Stimulated activated effector memory CD8-positive, alpha-beta T cell treated with anti-CD3 and anti-CD28 coated beads, Interleukin-12 subunit alpha, Interleukin-12 subunit beta, amount 100 ng/mL, for 72 hours (primary cell): ENCODE measurements around the gene LAMTOR2.

ENCODE experiments used
- ATAC-seq: fragments of 150-1000 bp; cut with Tn5 transposase; 2 replicates; pipeline ENCODE4 v1.10.0; 2021
- DNase-seq, 2 donors: peaks; one replicate each; pipeline ENCODE4 v3.0.0; 2021 to 2022; ENCODE audit warnings: low spot score in 2 of 2
- H3K27ac Mint-ChIP-seq: one replicate; pipeline ENCODE4 v1.8.0; 2022; ENCODE audit warnings: mild to moderate bottlenecking, mixed read lengths
- H3K36me3 Mint-ChIP-seq: one replicate; pipeline ENCODE4 v1.8.0; 2022; ENCODE audit warnings: mild to moderate bottlenecking, mixed read lengths
- H3K4me1 Mint-ChIP-seq: one replicate; pipeline ENCODE4 v1.8.0; 2022; ENCODE audit warnings: mixed read lengths
- H3K4me3 Mint-ChIP-seq: one replicate; pipeline ENCODE4 v1.8.0; 2022; ENCODE audit warnings: mild to moderate bottlenecking, mixed read lengths
- H3K9me3 Mint-ChIP-seq: one replicate; pipeline ENCODE4 v1.8.0; 2022; ENCODE audit warnings: mixed read lengths

The LAMTOR2 gene

DNA sequence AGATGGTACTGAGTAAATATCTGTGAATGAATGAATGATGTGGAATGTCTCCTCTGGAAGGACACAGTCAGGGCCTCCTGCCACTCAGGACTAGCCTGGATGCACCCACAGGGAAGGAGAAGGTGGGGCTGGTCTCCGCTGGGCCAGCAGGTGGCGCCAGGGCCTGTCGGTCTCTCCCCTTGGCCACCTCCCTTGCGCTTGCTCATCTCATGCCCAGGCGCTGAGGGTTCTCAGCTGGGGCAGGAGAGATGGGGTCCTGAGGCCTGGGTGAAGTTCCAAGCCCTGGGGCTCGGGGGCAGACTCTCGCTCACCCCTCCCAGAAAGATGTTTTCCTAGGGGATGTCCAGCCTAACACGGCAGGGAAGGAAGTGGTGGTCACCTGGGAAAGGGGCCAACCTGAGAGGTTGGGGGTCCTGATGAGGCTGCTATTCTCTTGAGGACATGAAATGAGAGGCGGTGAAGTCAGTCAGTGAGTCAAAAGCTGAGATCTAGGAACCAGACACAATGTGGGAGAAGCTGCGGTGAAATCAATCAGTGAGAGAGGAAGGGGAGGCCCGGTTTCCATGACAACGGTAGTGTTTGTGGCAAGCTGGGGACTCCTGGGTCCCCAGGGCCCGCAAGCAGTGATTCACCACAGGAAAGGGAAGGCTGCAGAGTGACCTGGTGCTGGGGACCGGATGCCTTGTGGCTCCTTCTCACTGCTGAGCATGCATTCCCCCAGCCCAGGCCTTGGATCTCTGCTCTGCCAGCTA lies 42.2 kb downstream of the LAMTOR2 start:
- peaks cover 64% of the 10 kb centered on the region for H3K4me1 Mint-ChIP-seq
- peaks cover 27% of the 10 kb centered on the region for H3K36me3 Mint-ChIP-seq
- DNase-seq (peak; percentile 84 to 96), ATAC-seq (peak; percentile 89)
- peak overlapping the region; percentile 97 for H3K27ac Mint-ChIP-seq
- peak overlapping the region; percentile 62 for H3K4me3 Mint-ChIP-seq
- no peaks in the 10 kb centered on the region for H3K9me3 Mint-ChIP-seq

DNA sequence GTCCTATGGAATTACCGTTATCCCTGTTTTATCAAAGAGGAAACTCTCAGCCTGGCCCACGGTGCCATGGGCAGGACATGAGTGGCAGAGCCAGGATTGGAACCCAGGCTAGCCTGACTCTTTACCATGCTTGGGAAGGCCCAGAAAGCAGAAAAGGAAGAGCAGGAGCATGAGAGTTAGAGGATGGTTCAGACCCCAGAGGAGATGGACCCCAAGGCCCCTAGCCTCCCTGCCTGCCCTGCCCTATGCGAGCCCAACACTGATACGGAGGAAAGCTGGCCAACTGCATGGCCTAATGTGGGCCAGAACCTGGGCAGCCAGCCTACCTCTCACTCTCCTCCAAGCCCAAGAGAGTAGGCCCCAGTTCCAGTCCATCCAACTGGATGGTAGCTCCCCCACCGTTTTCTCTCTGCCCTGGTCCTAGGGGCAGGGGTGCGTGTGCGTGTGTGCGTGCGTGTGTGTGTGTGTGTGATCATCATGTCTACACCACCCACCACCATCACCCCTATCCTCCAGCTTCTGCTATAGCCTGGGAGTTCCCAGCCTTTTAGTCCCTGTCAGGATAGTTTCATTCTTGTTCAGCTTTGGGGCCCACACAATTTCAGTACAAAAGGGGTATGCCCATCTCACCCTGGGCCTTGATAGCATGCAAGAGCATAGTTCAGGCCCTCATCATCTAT lies 43.1 kb downstream of the LAMTOR2 start:
- Mint-ChIP-seq H3K4me1 (peaks cover 71% of the 10 kb centered on the region), H3K27ac (peak overlapping the region; percentile 97), H3K9me3 (no peaks in the 10 kb centered on the region), H3K36me3 (peaks cover 27% of the 10 kb centered on the region), H3K4me3 (peak overlapping the region; percentile 62)
- DNase-seq (peak; percentile 28 to 79), ATAC-seq (peak; percentile 49)

DNA sequence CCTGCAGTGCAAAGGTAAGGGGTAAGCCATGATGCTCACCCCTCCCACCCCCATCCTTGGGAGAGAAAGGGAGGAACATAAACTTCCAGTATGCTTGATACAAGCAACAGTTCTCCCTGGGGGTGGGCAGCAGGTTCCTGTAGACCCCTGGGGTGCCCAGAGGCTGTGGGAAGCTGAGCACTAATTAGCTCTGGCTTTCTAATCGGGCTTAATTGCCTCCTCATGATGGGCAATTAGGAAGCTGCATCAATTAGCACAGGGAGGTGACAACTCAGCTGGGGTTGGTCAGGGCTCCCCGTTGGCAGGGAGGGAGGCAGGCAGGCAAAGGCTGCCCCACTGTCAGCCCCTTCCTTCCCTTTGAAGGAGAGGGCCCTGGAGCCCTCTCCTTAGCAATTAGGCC lies 44.2 kb downstream of the LAMTOR2 start:
- H3K36me3 Mint-ChIP-seq, result peaks cover 31% of the 10 kb centered on the region
- no peak for DNase-seq
- no peak for ATAC-seq
- peak overlapping the region; percentile 97 for H3K27ac Mint-ChIP-seq
- H3K4me1 Mint-ChIP-seq, result peaks cover 78% of the 10 kb centered on the region
- peak overlapping the region; percentile 62 for H3K4me3 Mint-ChIP-seq
- H3K9me3 Mint-ChIP-seq, result no peaks in the 10 kb centered on the region

DNA sequence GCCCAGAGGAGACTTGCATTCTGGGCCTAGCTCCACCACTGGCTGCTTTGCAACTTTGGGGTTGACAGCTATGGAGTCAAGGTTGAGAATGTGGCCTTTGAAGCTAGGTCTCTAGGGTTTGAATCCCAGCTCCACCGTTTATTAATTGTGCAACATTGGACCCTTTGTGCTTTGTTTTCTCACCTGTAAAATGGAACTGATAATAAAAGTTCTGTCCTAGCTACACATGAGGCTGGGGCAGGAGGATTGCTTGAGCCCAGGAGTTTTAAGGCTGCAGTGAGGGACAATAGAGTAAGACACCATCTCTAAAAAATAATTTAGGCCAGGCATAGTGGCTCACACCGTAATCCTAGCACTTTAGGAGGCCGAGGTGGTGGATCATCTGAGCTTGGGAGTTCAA lies 44.7 kb downstream of the LAMTOR2 start:
- Mint-ChIP-seq H3K9me3 (no peaks in the 10 kb centered on the region), H3K4me1 (peaks cover 79% of the 10 kb centered on the region), H3K36me3 (peaks cover 32% of the 10 kb centered on the region), H3K4me3 (no peak overlapping the region), H3K27ac (peak overlapping the region; percentile 97)
- ATAC-seq (no peak), DNase-seq (no peak)

DNA sequence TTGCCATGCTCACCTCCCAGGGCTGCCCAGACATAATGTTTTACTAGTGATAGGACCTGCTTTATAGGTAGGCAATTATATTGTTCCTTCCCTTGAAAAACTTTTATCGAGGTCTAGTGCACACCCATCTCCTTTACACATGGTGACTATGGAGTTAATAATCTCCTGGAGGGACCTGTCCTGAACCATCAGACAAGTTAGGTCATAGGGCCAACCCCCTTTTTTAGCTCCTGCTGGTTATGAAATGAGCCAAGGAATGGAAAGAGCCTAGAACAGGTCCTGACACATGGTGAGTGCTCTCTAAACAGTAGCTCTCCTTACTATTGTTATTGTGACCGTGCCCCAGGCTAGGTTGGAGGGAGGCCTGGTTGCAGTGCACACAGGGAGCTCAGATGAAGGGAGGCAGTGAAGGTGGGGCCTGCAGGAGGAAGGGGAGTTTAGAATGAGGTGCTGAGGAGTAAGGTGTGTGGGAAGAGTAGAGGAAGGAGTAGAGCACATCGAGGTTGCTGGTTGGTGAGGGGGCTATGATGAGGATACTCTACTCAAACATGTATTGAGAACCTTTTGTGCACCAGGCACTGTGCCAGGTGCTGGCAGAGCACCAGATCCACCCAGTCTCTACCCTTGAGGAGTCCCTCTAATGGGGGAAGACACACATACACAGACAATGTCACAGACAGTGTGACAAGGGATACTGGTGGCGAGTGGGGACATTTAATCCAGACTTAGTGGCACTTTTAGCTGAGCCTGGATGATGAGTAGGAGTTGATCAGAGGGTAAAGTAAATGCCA lies 45.8 kb downstream of the LAMTOR2 start:
- ATAC-seq (no peak), DNase-seq (no peak)
- no peaks in the 10 kb centered on the region for H3K9me3 Mint-ChIP-seq
- peaks cover 89% of the 10 kb centered on the region for H3K4me1 Mint-ChIP-seq
- H3K27ac Mint-ChIP-seq, result peak overlapping the region; percentile 99
- H3K36me3 Mint-ChIP-seq, result peaks cover 42% of the 10 kb centered on the region
- H3K4me3 Mint-ChIP-seq, result no peak overlapping the region

DNA sequence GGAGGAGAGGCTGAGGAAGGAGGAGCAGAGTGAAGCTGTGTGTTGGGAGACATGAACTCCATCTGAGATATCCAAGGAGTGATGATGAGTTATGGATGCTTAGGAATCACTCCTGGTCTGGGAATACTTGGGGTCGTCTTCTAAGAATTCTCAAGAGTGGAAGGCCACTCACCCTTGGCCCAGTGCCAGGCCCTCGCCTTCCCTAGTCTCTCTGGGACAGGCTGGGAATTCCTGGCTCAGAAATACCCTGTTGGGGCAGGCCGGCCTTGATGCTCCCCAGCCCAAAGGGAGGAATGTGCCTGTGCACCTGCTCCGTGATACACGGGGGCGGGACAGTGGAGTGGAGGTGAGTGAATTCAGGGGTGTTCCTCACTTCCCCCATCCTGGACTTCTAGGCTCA lies 47.3 kb downstream of the LAMTOR2 start:
- Mint-ChIP-seq H3K4me1 (peaks cover 89% of the 10 kb centered on the region), H3K9me3 (no peaks in the 10 kb centered on the region), H3K27ac (peak overlapping the region; percentile 99), H3K4me3 (no peak overlapping the region), H3K36me3 (peaks cover 42% of the 10 kb centered on the region)
- DNase-seq (no peak), ATAC-seq (no peak)

DNA sequence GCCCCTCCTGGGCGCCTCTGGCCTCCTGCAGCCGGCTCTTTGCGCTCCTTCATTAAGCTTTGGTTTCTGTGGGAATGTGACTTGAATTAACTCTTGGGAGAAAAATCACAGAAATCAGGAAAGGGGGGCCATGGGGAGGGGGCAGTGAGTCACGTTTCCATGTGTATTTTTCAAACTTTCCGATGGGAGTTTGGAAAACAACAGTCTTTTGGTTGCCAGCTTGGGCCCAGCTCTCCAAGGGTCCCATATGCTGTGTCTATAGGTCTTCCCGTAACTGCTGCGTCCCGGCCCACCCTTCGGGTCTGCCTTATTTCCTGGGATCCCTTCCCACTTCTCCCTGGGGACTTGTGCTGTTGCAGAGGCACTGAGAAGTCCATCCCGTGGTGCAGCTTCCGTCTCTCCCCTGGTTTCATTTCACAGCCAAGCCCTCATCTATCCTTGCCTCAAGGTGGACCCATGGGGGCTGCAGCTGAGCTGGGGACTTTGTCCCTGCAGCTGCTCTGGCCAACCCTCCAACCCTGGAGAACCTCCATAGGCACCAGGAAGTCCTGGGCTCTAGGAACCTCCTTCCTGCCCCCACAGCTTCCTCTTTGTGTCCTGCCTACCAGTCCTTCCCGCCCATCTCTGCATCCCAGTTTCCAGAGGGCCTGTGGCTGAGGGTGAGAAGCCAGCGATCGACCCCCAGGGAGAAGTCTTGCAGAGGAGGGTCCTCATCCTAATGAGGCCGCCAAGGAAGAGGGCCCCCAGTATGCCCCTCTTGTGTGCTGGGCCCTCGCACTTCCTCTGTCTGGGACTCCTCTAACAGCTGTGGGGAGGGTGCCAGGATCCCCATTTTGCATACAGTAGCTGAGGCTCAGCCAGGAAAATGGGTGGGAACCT lies 48.3 kb downstream of the LAMTOR2 start:
- peak overlapping the region; percentile 83 for H3K4me3 Mint-ChIP-seq
- no peak for ATAC-seq
- DNase-seq, result no peak
- H3K9me3 Mint-ChIP-seq, result no peaks in the 10 kb centered on the region
- peaks cover 33% of the 10 kb centered on the region for H3K36me3 Mint-ChIP-seq
- H3K27ac Mint-ChIP-seq, result peak overlapping the region; percentile 99
- peaks cover 87% of the 10 kb centered on the region for H3K4me1 Mint-ChIP-seq

DNA sequence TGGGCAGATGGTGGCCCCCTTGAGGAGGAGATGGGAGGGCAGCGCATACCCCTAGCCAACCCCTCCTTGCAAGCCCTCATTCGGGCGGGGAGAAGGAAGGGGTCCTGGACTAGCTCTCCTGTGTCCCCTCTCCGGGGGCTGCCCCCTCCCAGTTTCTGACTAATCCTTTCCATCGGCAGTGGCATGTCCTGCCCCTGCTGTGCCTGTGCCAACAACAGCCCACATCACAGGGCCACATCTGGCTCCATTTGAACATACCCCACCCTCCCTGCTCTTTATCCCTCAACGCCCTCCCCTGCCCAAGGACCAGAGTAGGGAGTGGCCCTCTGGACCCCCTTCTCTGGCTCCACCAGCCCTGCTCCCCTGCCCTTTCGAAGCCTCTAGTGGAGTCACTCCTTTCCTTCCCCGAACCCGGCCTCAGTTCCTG lies 49.0 kb downstream of the LAMTOR2 start:
- H3K4me3 Mint-ChIP-seq, result peak overlapping the region; percentile 83
- H3K36me3 Mint-ChIP-seq, result peaks cover 31% of the 10 kb centered on the region
- ATAC-seq (no peak), DNase-seq (no peak)
- H3K27ac Mint-ChIP-seq, result peak overlapping the region; percentile 99
- H3K9me3 Mint-ChIP-seq, result no peaks in the 10 kb centered on the region
- H3K4me1 Mint-ChIP-seq, result peaks cover 86% of the 10 kb centered on the region

DNA sequence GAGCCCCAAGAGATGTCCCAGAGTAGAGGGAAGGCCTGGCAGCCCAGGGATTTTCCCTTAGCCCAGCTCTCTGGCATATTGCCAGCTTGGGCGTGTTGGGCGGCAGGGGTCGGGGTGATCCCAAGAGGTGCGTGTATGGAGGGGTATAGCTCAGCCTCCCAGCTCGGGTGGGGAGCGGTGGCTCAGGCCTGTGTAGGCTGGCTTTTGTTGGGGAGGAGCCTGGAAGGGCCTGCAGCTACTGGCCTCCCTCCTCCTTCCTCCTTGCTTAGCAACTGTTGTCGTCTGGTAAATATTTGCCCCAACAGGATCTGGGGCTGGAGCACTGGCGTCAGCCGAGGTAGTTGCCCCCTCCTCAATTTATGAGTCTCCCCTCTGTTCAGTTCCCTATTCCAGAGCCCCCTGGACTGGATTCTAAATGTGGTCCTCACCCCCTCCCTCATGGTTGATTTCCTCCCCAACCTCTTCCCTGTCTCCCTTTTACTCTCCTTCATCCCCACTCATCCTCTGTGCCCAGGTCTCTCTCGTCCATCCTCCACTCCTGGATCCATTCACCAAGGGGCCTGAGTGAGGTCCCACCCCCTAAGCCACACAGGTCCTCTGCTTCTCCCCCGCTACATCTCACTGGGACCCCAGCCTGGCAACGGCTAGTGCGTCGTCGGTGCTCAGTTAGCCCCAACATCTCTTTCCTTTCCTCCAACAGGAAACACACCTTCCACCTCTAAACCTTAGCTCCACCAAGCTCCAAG lies 49.7 kb downstream of the LAMTOR2 start:
- H3K9me3 Mint-ChIP-seq, result no peaks in the 10 kb centered on the region
- ATAC-seq (peak; percentile 27), DNase-seq (peak in 1 of 2 donors; percentile 68)
- H3K4me1 Mint-ChIP-seq, result peaks cover 86% of the 10 kb centered on the region
- peak overlapping the region; percentile 99 for H3K27ac Mint-ChIP-seq
- peaks cover 31% of the 10 kb centered on the region for H3K36me3 Mint-ChIP-seq
- peak overlapping the region; percentile 83 for H3K4me3 Mint-ChIP-seq

DNA sequence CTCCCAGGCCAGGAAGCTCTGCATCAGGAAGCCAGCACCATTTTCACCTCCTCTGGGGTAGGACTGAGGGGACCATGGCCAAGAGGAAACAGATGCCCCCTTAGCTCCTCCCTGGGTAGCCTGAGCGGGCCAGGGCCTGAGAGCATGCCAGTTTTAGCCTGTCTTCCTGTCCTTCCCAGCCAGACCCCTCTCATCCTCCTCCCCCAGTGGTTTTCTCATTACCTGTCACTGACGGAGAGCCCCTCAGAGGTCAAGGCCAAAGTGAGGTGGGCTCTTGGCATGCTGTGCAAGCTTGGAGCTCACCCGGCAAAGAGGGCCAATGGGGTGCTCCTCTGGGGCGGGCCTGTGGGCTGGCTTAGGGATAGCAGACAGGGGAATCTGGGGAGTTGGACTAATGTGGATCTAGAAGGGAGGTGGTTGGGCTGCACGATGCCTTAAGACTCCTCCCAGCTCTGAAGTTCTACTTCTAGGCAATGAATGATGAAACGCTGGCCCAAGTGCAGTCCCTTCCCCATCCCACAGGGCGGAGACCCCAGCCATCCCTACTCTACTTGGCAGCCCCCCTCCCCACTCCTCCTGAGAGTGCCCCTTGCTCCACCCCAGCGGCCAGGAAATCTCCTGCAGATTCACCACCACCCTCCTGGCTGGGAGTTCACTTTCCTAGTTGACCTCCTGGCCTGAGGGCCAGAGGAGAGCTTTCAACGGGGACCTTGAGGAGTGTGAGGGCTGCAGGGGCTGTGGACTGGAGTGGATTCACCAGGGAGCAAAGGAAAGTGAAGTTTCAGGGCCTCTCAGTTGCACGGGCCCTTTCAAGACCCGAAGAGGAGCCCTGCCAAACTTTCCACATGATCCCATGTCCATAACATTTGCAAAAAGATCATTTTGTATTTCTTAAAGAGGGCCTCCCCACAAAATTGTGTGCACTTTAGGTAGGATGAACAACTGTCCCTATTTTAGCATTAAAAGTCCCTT lies 50.6 kb downstream of the LAMTOR2 start:
- no peak for DNase-seq
- no peak for ATAC-seq

DNA sequence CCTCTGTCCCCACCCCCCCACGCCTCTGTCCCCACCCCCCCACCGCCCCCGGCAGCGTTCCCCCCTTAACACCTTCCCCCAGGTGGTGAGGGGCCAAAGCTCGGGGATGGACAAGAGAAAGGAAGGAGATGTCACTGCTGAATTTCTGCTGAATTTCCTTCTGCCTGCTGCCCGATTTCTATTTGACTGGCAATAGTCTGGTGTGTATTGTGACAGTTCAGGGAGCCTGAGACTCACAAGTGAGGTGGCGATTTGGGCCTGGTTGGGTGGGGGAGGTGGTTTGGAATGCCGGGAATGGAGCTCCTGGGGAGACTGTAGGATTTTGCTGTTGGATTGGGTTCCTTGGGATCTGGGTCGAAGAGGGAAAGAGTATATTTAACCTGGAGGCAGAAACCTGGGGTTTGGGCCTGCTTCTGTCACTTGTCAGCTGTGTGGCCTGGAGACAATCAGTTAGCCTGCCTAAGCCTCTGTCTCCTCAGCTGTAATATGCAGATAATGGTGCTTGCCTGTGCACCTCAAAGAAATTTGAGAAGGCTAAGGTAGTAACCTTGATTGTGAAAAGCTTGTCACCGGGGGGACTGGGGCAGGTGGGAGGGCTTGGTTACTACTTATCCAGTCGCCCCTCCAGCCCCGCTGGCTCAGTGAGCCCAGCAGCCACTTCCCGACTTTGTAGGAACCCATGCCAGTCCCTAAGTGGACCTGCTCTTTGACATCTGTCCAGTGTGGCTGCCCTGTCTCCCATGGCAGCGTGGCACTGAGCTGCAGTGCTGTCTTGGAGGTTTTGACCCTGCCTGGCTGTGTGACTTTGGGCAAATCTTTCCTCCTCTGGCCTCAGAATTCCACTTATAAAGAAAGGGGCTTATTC lies 52.3 kb downstream of the LAMTOR2 start:
- peak; percentile 41 for ATAC-seq
- no peaks in the 10 kb centered on the region for H3K9me3 Mint-ChIP-seq
- H3K4me3 Mint-ChIP-seq, result peak overlapping the region; percentile 83
- peak overlapping the region; percentile 99 for H3K27ac Mint-ChIP-seq
- DNase-seq, result no peak
- peaks cover 31% of the 10 kb centered on the region for H3K36me3 Mint-ChIP-seq
- H3K4me1 Mint-ChIP-seq, result peaks cover 81% of the 10 kb centered on the region

More for the DNA sequence above, 50.6 kb downstream of the LAMTOR2 start:
- H3K4me1 Mint-ChIP-seq, result peaks cover 90% of the 10 kb centered on the region
- peak overlapping the region; percentile 99 for H3K27ac Mint-ChIP-seq
- peaks cover 31% of the 10 kb centered on the region for H3K36me3 Mint-ChIP-seq
- H3K9me3 Mint-ChIP-seq, result no peaks in the 10 kb centered on the region
- H3K4me3 Mint-ChIP-seq, result peak overlapping the region; percentile 83

DNA sequence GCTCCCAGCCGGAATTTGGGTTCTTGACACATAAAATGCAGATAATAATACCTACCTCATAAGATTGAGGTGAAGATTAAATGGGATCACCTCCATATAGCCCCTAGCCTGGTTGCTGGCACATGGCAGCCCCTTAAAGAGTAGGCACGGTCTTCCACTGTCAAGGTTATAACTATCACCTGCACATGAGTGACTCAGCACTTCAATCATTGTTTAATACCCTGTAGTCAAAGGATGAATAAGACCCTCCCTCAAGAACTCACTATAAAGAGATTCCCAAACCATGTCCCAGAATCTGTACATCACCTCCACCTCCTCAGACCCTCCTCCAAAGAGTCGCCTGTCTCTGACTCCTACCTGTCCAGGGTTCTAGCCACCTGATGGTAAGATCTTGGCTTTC lies 53.5 kb downstream of the LAMTOR2 start:
- H3K27ac Mint-ChIP-seq, result peak overlapping the region; percentile 99
- peaks cover 77% of the 10 kb centered on the region for H3K4me1 Mint-ChIP-seq
- H3K9me3 Mint-ChIP-seq, result no peaks in the 10 kb centered on the region
- DNase-seq, result no peak
- H3K4me3 Mint-ChIP-seq, result peak overlapping the region; percentile 83
- no peak for ATAC-seq
- H3K36me3 Mint-ChIP-seq, result peaks cover 31% of the 10 kb centered on the region
